Left ventricle myocardium superior (tissue), 1 donor: ENCODE results near the gene ALG11. TPM values are rescaled to one million over a fixed set of nuclear protein-coding genes. Genes with fewer than 3 reads are reported as not detected.
A peak's percentile ranks its signal among the peaks of the same experiment; 100 is the strongest.
"Not testable (repeated sequence)": the region's sequence is repeated elsewhere in the genome, so short reads cannot be mapped to it uniquely, and the experiment has no call there.

ENCODE experiments used
- ATAC-seq: fragments of 200-7000 bp; cut with Tn5 transposase; one replicate; pipeline ENCODE4 v1.9.1; 2020; ENCODE audit warnings: mild to moderate bottlenecking, moderate library complexity
- DNase-seq: peaks from one replicate; pipeline ENCODE4 v3.0.0-alpha.2; 2020
- intact Hi-C: fragments of 100-400 bp; cut with micrococcal nuclease; formaldehyde crosslinking; loops from one replicate; pipeline ENCODE4 v1.11.0; 2022
- long read RNA-seq: library from polyadenylated mRNA; unstranded; transcript quantifications from one replicate; pipeline ENCODE4 v2.0.0, GENCODE V29; 2021
- total RNA-seq: library from RNA; stranded (reverse); fragmentation: NEBNext Ultra II Directional; extraction: Animal tissue kit (Norgen Biotek cat#: 25700); gene quantifications from one replicate; pipeline ENCODE4 v1.2.1, GENCODE V29; 2021
- donor health status: DM: no; HTN: yes; CAD: no; lungs with severe emphysema.

Gene ALG11
- 18.4 TPM for total RNA-seq
- long read RNA-seq, transcript ALG11-202 (4 exons, 2,558 nt): major isoform, 40 of 51 reads
- long read RNA-seq, partial matches to known transcripts: 3 of 51 reads
- long read RNA-seq, other reads (novel, unspliced or antisense): 6 of 51 reads

- intact Hi-C loops: no loop called here
- DNase-seq (peak; percentile 100), ATAC-seq (peak; percentile 100)
These were observed at the start of gene ALG11 for GRCh38 chr13:52011632-52012511. Gene ALG11, plus strand, starts transcription at chr13:52012398. Its CDS starts 21 bp downstream, at chr13:52012419.

DNA sequence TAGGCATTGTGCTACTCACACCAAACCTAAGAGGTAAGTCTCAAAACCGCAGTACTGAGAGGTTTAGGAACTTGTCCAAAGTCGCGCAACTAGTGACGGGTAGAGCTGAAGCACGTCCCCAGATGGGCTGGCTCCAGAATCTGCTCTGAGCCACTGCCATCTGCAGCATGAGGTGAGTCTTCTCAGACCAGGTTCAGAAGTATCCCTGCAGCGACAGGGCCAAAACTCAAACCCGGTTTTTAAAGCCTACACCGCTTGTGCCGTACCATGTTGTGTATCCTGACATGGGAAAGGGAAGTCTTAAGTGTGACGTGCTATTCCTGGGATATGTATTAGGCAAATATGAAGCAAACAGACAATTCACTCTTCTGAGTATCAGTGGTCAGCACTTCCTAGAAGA lies 46.0 kb upstream of the ALG11 start:
- intact Hi-C loops: no loop called here
- ATAC-seq: no peak
- DNase-seq: no peak

- peak; percentile 71 for ATAC-seq
- intact Hi-C loops: no loop called here
- DNase-seq: no peak
These were observed 44.4 kb upstream of the ALG11 start for GRCh38 chr13:51967482-51968446.

- no peak for ATAC-seq
- no peak for DNase-seq
- intact Hi-C loops: no loop called here
These were observed 41.8 kb upstream of the ALG11 start for GRCh38 chr13:51970349-51970748.

DNA sequence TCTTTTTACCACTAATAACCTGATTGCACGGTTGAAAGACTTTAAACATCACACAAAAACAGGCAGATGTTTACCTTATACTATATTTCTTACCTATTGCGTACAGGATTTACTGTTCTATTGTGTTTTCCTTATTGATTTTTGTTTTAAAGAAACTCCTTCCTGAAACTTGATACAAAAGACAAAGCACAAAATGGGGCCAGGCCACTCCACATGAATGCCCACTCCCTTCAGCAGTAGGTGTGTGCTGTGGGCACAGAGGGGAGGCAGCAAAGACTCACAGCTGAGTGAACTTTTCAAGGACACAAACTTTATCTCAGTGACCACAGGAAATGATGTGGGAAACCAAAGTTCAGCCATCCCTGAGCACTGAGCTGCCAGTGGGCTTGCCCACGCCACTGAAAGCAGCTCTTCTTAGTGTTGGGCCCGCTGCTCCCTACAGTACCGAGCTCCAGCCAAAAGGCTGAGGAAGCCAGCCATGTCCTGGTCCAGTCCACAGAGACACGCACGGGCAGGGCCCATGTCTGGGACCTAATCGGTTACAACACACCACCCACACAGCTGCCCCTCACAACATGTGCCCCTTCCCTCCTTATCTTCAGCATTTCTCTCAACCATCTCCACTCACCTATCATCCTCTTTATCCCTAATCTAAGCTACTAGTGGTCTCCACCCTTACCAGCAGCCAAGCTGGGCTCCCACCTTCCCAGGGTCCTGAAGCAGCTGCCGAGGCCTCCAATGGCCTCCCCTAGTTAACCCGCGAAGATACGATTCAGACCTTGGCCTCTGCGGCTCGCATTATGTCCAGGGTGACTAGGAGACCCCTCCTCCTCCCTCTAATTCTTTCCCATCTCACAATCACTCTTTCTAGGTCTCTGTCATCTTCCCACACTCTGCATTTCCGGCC lies 40.4 kb upstream of the ALG11 start:
- ATAC-seq: no peak
- no peak for DNase-seq
- intact Hi-C loops: no loop called here

- DNase-seq (no peak), ATAC-seq (no peak)
- intact Hi-C loops: no loop called here
These were observed 37.7 kb upstream of the ALG11 start for GRCh38 chr13:51974482-51974881.

- ATAC-seq (no peak), DNase-seq (no peak)
- intact Hi-C loops: no loop called here
These were observed 35.8 kb upstream of the ALG11 start for GRCh38 chr13:51976423-51976822.

DNA sequence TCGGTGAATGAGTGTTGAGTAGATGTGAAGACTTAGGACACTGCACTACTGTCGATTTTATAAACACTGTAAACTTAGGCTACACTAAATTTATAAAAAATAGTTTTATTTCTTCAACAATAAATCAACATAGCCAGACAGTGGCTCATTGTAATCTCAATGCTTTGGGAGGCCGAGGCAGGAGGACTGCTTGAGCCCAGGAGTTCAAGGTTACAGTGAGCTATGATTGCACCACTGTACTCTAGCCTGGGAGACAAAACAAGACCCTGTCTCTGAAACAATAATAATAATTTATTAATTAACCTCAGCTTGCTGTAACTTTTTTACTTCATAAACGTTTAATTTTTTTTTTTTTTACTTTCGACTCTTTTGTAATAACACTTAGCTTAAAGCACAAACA lies 35.3 kb upstream of the ALG11 start:
- DNase-seq: no peak
- intact Hi-C loops: no loop called here
- no peak for ATAC-seq

GRCh38 chr13:51977625-51978024 lies 34.6 kb upstream of the ALG11 start:
- intact Hi-C loops: no loop called here
- DNase-seq (no peak), ATAC-seq (no peak)

- ATAC-seq (peak; percentile 63), DNase-seq (no peak)
- intact Hi-C loops: no loop called here
These were observed 33.2 kb upstream of the ALG11 start for GRCh38 chr13:51978796-51979556.

GRCh38 chr13:51980908-51981307 lies 31.3 kb upstream of the ALG11 start:
- intact Hi-C loops: no loop called here
- DNase-seq: no peak
- no peak for ATAC-seq

- ATAC-seq: no peak
- intact Hi-C loops: no loop called here
- no peak for DNase-seq
These were observed 30.8 kb upstream of the ALG11 start for GRCh38 chr13:51981355-51981754.

GRCh38 chr13:51983292-51983691 lies 28.9 kb upstream of the ALG11 start:
- ATAC-seq, intact Hi-C loops, DNase-seq: not testable (repeated sequence)

GRCh38 chr13:51984904-51985303 lies 27.3 kb upstream of the ALG11 start:
- ATAC-seq, DNase-seq, intact Hi-C loops: not testable (repeated sequence)

DNA sequence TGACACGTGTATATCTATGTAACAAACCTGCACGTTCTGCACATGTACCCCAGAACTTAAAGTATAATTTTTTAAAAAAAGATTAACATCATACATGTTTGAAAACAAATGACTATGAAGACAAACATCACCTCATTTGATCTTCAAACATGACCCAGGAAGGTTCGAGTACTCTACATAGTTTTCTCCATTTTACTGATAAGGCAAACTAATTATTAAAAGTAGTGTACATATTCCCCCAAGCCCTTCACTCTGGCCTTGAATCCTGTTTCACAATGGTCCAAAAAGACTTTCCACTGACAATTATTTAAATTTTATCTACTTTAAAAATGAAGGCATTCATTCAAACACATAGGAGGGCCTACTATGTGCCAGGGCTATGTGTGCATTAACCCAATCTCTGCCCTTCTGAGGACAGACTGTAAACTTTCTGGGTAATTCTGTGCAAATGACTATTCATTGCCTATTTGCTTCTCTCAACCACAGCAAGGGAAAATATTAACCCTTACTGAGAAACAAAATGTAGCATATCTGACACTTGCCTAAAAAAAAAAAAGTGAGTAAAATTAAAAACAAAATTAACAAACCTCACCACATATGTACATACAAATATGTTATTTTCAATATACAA lies 23.1 kb upstream of the ALG11 start:
- intact Hi-C loops: no loop called here
- ATAC-seq: no peak
- no peak for DNase-seq

- no peak for DNase-seq
- no peak for ATAC-seq
- intact Hi-C loops: no loop called here
These were observed 18.5 kb upstream of the ALG11 start for GRCh38 chr13:51993713-51994112.

DNA sequence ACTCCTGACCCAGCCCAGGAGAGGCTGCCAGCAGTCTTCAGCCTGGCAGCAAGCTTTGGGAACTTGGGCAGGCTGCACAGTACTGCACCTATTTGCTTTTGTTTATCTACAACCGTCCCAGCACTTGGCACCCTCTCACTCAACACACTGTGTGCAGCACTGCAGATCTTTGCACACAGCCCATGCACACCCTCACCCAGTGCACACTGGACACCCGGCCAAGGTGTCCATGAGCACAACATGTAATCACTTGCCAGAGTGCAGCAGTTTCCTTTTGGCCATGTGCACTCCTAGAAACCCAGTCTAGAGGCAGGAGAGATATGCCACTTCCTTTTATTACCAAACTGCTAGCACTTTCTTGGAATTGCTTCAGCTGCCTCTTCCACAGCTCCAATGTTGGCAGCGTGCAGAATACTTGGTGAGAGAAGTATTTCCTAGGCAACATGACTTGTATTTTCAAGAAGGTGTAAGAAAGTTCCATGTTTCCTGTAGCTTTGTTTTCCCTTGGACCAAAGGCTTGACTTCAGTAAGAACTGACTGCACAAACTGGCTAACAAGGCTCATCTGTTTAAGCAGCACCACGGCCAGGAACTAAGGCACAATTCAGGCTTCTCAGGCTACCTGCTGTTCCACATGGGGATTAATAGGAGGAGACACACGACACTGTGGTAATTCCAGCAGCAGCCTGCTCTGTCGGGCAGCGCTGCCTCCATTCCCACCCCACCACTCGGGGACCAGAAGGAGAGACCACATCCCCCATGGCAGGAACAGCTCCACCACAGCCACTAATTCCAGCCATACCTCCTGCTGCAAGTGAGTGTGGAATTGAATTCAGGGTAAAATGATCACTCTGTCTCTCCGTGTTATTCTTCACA lies 16.3 kb upstream of the ALG11 start:
- intact Hi-C loops: no loop called here
- ATAC-seq: peak; percentile 82
- DNase-seq: peak; percentile 65
